Measurements from ENCODE around the gene SF3A2. TPM values are rescaled to one million over a fixed set of nuclear protein-coding genes. Genes with fewer than 3 reads are reported as not detected.
A peak's percentile ranks its signal among the peaks of the same experiment; 100 is the strongest.

Gene SF3A2
- total and polyA plus RNA-seq, 12 donors: 3.9 to 110 (median 28.2) TPM

DNA sequence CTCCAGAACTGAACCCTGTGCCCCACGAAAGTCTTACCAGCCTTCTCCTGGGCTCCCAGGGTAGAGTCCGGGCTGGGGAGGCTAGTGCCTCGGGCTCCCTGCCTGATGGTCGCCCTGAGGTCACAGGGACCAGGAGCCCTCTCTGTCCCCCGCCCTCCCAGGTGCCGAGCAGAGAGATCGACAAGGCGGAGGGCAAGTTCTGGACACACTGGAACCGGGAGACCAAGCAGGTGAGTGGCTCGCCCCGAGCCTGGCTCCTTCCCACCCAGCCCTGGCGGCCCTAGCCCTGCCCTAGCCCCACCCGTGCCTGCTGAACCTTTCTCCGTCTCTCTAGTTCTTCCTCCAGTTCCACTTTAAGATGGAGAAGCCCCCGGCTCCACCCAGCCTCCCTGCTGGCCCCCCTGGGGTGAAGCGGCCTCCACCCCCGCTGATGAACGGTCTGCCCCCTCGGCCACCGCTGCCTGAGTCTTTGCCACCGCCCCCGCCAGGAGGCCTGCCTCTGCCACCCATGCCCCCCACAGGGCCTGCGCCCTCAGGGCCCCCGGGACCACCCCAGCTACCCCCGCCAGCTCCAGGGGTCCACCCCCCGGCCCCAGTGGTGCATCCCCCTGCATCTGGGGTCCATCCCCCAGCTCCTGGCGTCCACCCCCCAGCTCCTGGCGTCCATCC is 10.9 kb downstream of the SF3A2 start:
- Histone ChIP-seq H3K27ac (peak overlapping the region in 1 of 5 donors; percentile 52), H3K4me1 (replicated peaks in 1 of 2) (peaks cover 0 to 30% of the 10 kb centered on the region in 2 donors), H3K36me3 (replicated peaks in 1 of 2) (peaks cover 0 to 48% of the 10 kb centered on the region in 2 donors), H3K4me3 (no peak overlapping the region), H3K27me3 (peaks cover 31% of the 10 kb centered on the region), H3K9me3 (replicated peaks in 1 of 3) (no peaks in the 10 kb centered on the region)
- no peak for DNase-seq
- 92 to 95% (median 93%) methylated on average over 5 to 28 of the region's 28 CpGs for WGBS, 4 donors
- TF ChIP-seq POLR2A (IDR thresholded peaks at IDR 0.05): no peak
- TF ChIP-seq CTCF (IDR thresholded peaks at IDR 0.05): no peak
- intact Hi-C loops (cut with DNase I): no loop called here

DNA sequence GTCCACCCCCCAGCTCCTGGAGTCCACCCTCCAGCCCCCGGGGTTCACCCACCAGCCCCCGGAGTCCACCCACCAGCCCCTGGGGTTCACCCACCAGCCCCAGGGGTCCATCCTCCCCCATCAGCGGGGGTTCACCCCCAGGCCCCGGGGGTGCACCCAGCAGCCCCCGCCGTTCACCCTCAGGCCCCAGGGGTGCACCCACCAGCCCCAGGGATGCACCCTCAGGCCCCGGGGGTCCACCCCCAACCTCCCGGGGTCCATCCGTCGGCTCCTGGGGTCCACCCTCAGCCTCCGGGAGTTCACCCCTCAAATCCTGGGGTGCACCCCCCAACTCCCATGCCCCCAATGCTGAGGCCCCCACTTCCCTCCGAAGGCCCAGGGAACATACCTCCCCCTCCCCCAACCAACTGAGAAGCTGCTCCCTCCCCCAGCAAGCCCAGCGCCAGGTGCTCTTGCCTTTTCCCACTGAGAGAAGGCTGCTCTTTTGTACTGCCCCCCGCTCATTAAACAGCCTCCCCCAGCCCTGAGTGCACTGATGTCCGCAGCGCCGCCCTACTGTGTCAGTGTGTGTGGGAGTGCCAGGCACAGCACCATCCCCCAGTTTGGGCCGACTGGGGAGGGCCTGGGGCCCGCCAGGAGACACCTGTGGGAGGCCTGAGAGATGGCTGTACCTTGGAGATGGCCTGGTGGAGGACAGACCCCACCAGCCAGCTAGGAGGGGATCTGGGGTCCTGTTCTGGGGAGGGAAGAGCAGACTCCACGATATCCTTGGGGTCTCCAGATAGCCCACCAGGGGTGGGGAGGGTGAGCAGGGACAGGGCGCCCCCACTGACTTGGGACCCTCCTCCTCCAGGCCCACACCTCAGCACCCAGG is 11.7 kb downstream of the SF3A2 start:
- DNase-seq: peak in 1 of 7 donors; percentile 22
- peaks cover 0 to 45% of the 10 kb centered on the region in 2 donors for H3K36me3 ChIP-seq (replicated peaks in 1 of 2)
- H3K27ac ChIP-seq: no peak overlapping the region
- no peak overlapping the region for H3K4me3 ChIP-seq
- H3K4me1 ChIP-seq (replicated peaks in 1 of 2): peaks cover 0 to 38% of the 10 kb centered on the region in 2 donors
- intact Hi-C loops (cut with DNase I): no loop called here
- peaks cover 38% of the 10 kb centered on the region for H3K27me3 ChIP-seq
- TF ChIP-seq CTCF (IDR thresholded peaks at IDR 0.05): no peak
- TF ChIP-seq POLR2A (IDR thresholded peaks at IDR 0.05): no peak
- no peaks in the 10 kb centered on the region for H3K9me3 ChIP-seq (replicated peaks in 1 of 3)
- 79 to 86% (median 82%) methylated on average over 4 to 21 of the region's 21 CpGs for WGBS, 4 donors

DNA sequence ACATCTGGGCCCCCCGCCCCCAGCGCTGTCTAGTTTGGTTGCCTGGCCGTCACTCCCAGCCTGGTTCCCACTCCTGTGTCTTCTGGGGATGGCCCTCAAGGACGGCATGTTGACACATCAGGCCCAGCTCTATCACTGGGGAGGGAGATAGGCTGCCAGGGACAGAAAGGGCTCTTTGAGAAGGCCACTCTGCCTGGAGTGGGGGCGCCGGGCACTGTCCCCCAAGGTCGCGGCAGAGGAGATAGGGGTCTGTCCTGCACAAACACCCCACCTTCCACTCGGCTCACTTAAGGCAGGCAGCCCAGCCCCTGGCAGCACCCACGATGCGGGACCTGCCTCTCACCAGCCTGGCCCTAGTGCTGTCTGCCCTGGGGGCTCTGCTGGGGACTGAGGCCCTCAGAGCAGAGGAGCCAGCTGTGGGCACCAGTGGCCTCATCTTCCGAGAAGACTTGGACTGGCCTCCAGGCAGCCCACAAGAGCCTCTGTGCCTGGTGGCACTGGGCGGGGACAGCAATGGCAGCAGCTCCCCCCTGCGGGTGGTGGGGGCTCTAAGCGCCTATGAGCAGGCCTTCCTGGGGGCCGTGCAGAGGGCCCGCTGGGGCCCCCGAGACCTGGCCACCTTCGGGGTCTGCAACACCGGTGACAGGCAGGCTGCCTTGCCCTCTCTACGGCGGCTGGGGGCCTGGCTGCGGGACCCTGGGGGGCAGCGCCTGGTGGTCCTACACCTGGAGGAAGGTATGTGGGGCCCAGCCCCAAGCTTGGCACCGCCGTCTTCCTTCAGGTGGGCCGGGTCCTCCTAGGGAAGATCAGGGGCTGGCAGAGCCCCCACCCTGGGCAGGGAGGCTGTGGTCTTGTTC is 12.6 kb downstream of the SF3A2 start, which contains the start of gene AMH:
Gene AMH (plus strand): TSS at position 314 of the 857 bp plus-strand sequence. CDS start 10 bp downstream, at position 324.
- no peak within 1 kb of the TSS for H3K4me3 ChIP-seq
- H3K27ac ChIP-seq: no peak within 1 kb of the TSS
- intact Hi-C loops (cut with DNase I): no loop called here
- H3K4me1 ChIP-seq (replicated peaks in 1 of 2): peaks cover 0 to 41% of the 10 kb centered on the region in 2 donors
- WGBS, 4 donors: 31 to 65% (median 62%) methylated on average over 8 to 27 of the region's 27 CpGs
- no peak for TF ChIP-seq POLR2A (IDR thresholded peaks at IDR 0.05)
- no peak for TF ChIP-seq CTCF (IDR thresholded peaks at IDR 0.05)
- peak in 5 of 7 donors; percentile 49 to 72 (median 63) for DNase-seq
- peaks cover 46% of the 10 kb centered on the region for H3K27me3 ChIP-seq
- no peaks in the 10 kb centered on the region for H3K9me3 ChIP-seq (replicated peaks in 1 of 3)
- peaks cover 0 to 36% of the 10 kb centered on the region in 2 donors for H3K36me3 ChIP-seq (replicated peaks in 1 of 2)
